Panc1 (cell line): ENCODE measurements around the gene MRPL20. TPM values are rescaled to one million over a fixed set of nuclear protein-coding genes. Genes with fewer than 3 reads are reported as not detected.

ENCODE experiments used
- ATAC-seq: fragments of 200-7000 bp; cut with Tn5 transposase; 2 replicates; pipeline ENCODE4 v1.9.1; 2020; ENCODE audit warnings: mild to moderate bottlenecking, moderate library complexity
- BruUV-seq: library from RNA; stranded (reverse); fragments of 400-500 nt; replicated peaks from 2 replicates; lab custom pipeline; 2021; lab: Mats Ljungman, UMichigan
- CTCF ChIA-PET: fragments of 300-600 bp; sonication (Branson Sonifier 250); formaldehyde crosslinking; loops from one replicate; lab custom pipeline; 2022; ENCODE audit warnings: antibody characterized with exemption; lab: Charles Lee
- POLR2A ChIA-PET: fragments of 300-600 bp; sonication (Branson Sonifier 250); formaldehyde crosslinking; loops from one replicate; lab custom pipeline; 2022; ENCODE audit warnings: antibody characterized with exemption; lab: Charles Lee
- DNase-seq: peaks from one replicate; pipeline ENCODE4 v3.0.0-alpha.2; 2010; ENCODE audit warnings: low read depth, low spot score
- H3K27ac ChIP-seq: 2 replicates; pipeline ENCODE4 v1.5.1; 2011; ENCODE audit warnings: mild to moderate bottlenecking, low read length, inconsistent platforms
- H3K27me3 ChIP-seq: fragments of 200-500 bp; sonication (Bioruptor generic); 2 replicates; pipeline ENCODE4 v1.6.0; 2014; ENCODE audit warnings: low read length, inconsistent platforms; ENCODE audit not compliant: control insufficient read depth, insufficient read depth
- H3K36me3 ChIP-seq: fragments of 200-500 bp; sonication (Bioruptor generic); 2 replicates; pipeline ENCODE4 v1.5.1; 2014; ENCODE audit warnings: inconsistent platforms, mild to moderate bottlenecking, low read length, moderate library complexity; ENCODE audit not compliant: control insufficient read depth, insufficient read depth
- H3K4me1 ChIP-seq: 2 replicates; pipeline ENCODE4 v1.5.1; 2011; ENCODE audit warnings: inconsistent platforms, mild to moderate bottlenecking, low read length, moderate library complexity; ENCODE audit not compliant: control insufficient read depth, insufficient read depth
- H3K4me3 ChIP-seq, 2 experiments: 2 replicates each; pipeline ENCODE4 v1.5.1; 2011 to 2012; ENCODE audit warnings: low read depth in 2 of 2, low read length in 2 of 2, mild to moderate bottlenecking in 2 of 2, inconsistent platforms in 1 of 2, moderate library complexity in 1 of 2
- H3K9me3 ChIP-seq: fragments of 200-500 bp; sonication (Bioruptor generic); 2 replicates; pipeline ENCODE4 v1.5.1; 2014; ENCODE audit warnings: low read depth, mild to moderate bottlenecking, inconsistent platforms, low read length, moderate library complexity; ENCODE audit not compliant: control insufficient read depth, insufficient read depth
- CTCF ChIP-seq: fragments of 450-650 bp; IDR thresholded peaks from 2 replicates; pipeline ENCODE4 v1.5.1; 2017; ENCODE audit warnings: mild to moderate bottlenecking
- POLR2AphosphoS5 ChIP-seq: IDR thresholded peaks from 2 replicates; pipeline ENCODE4 v1.6.1; 2012; ENCODE audit warnings: mild to moderate bottlenecking, low read depth, low read length, moderate library complexity
- REST ChIP-seq, 2 experiments: IDR thresholded peaks; 2 replicates each; pipeline ENCODE4 v1.6.1; 2011 to 2012; ENCODE audit warnings: low read depth in 2 of 2, control low read depth in 1 of 2, low read length in 1 of 2, mild to moderate bottlenecking in 1 of 2, moderate library complexity in 1 of 2; ENCODE audit not compliant: insufficient read depth in 1 of 2
- SIN3A ChIP-seq: IDR thresholded peaks from 2 replicates; pipeline ENCODE4 v1.6.1; 2012; ENCODE audit warnings: low read depth, mild to moderate bottlenecking, low read length, moderate library complexity, borderline replicate concordance; ENCODE audit not compliant: insufficient read depth
- in situ Hi-C: cut with HindIII; loops from 2 replicates; pipeline ENCODE4 v1.10.0; 2016; ENCODE audit warnings: low sequenced_read_pairs, low pct_unique_long_range_greater_than_20kb
- intact Hi-C: fragments of 100-400 bp; cut with micrococcal nuclease; formaldehyde crosslinking; loops from one replicate; pipeline ENCODE4 v1.10.0; 2022; ENCODE audit not compliant: unreplicated experiment
- total RNA-seq: library from RNA; stranded (reverse); gene quantifications from one replicate; pipeline ENCODE4 v1.2.1, GENCODE V29; 2021; ENCODE audit not compliant: unreplicated experiment

MRPL20 gene
- total RNA-seq, 1 experiment from 2014 or later = 196 TPM

- intact Hi-C loops = no loop called here
Measured at GRCh38 chr1:1441002-1441888, 34.2 kb upstream of the MRPL20 start.

More at GRCh38 chr1:1441002-1441888, 34.2 kb upstream of the MRPL20 start:
- in situ Hi-C loops = no loop called here
- CTCF ChIA-PET = interaction anchor here (0.5 to 1.7 kb wide), 9 partner anchors 8 to 150 kb away, joined by 3 to 9 read pairs (median 4); partner anchors contain the start of gene AURKAIP1
- TF ChIP-seq REST (IDR thresholded peaks at IDR 0.05; ENCODE audit: insufficient read depth in 1 of 2, low read depth in 2 of 2, low read length in 1 of 2) (no peak), CTCF (peak; percentile 97), SIN3A (no peak), POLR2AphosphoS5 (peak; percentile 52; the same call in 1 of the 2 replicates)
- DNase-seq (no peak), ATAC-seq (peak; percentile 74)
- Histone ChIP-seq H3K4me3 (no peak overlapping the region), H3K9me3 (no peaks in the 10 kb centered on the region), H3K4me1 (peaks cover 39% of the 10 kb centered on the region), H3K36me3 (peaks cover 2% of the 10 kb centered on the region; the same call in 1 of the 2 replicates), H3K27ac (peak overlapping the region; percentile 74), H3K27me3 (no peaks in the 10 kb centered on the region)
- no TSS peak for BruUV-seq
- POLR2A ChIA-PET = interaction anchor here (0.5 to 1.6 kb wide), 2 partner anchors 10 to 63 kb away, joined by 4 to 5 read pairs; no protein-coding TSS in a partner anchor
